ENCODE measurements around the gene DDC. TPM values are rescaled to one million over a fixed set of nuclear protein-coding genes. Genes with fewer than 3 reads are reported as not detected.

The DDC gene
- total RNA-seq (2022; extraction: Qiagen RNA extraction; ENCODE audit: low read depth), result 0.77 to 1.8 TPM (median 1.2 TPM) in 5 replicates

DNA sequence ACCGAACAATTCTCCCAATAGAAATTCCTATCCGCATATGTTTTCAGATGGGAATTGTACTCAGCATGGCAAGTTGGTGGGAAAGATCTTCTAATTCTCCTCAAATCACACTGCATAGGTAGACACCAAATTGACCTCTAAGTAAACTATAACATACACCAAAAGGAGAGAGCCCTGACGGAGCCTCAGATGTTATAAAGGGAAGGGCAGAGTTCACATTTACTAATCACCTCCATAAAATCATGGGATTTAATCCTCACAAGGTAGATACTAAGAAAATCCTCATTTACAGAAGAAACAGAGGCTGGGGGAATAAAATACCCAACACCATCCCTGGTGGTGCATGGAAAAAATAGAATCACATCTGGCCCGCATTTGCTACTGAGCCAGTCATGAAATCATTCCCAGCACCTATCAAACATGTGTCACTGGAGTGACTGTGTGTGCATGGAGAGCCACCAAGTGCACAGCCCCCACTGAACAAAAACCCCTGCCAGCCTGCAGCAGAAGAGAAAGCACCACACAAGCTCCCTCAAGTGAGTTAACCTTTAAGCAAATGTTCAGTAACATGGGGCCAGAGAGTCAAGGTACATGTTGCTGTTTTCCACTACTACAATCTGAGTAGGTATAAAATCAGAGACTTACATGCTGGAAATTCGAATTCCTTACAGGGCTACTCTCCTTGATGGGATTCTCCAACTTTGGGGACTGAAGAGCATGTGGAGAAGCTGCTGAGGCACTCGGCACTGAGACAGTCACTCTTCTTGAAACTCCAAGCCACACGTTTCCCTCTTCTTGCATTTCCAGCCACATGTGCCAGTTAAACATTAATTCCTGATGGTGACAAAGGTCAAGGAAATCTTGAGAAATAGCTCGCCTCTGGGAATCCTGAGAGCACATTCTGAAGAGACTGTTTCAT, at the start of gene DDC:
TSS of gene DDC (minus strand) at position 766 of the 919 bp plus-strand sequence. CDS start 21,320 bp downstream, outside the sequence.

DNA sequence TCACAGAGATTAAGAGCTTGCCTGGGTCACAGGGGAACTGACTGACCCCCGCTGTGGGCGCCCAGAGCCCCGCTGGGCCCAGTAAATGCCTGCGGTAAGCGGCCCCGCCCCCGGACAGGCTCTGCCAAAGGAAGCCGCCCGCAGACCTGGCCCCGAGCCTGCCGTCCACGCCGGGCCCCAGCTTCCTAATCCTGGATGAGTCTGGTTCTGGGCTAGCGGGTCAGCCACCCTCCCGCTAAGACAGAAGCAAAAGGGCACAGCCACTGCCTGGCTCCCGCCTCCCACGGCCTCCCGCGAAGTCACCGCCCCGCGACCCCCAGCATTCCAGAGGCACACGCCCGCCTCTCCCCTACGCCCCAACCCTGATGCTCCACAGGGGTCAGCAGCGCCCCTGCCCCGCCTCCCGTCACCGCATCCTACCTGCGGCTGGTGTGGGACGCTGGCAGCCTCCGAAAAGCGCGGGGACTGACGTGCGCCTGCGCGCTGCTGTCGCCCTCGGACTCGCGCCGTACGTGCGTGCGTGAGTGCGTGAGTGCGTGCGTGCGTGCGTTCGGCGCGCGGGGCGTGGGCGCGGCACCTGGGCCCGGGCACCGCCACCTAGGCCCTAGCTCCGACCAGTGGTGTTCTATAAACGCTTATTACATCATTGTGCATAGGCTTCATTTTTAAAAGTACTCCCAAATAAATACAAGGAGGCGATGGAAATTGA, 115.2 kb downstream of the DDC start, which contains the start of gene FIGNL1:
TSS of gene FIGNL1 (minus strand) at position 470 of the 709 bp plus-strand sequence. CDS start 3,063 bp downstream, outside the sequence.

Other genes starting within 250 kb of the DDC start
- gene FIGNL1, start 115.1 kb downstream of the DDC start, total RNA-seq (2022; extraction: Qiagen RNA extraction; ENCODE audit: low read depth), result 11.2 to 19.6 TPM (median 17.3 TPM) in 5 replicates
- 57.3 to 85.3 TPM (median 72.2 TPM) in 5 replicates for gene GRB10, start 217.5 kb upstream of the DDC start, total RNA-seq (2022; extraction: Qiagen RNA extraction; ENCODE audit: low read depth)

Data from A549 treated with RU486 at 1 μM for 4 hours (cell line).